ENCODE measurements around the gene GPR25. TPM values are rescaled to one million over a fixed set of nuclear protein-coding genes. Genes with fewer than 3 reads are reported as not detected.

Gene GPR25
- total RNA-seq, 3 donors from 2014 or later, result 0.29 TPM; not detected in 2

- Histone ChIP-seq H3K27ac (no peak overlapping the region), H3K9me3 (no peaks in the 10 kb centered on the region), H3K4me3 (no peak overlapping the region), H3K4me1 (no peaks in the 10 kb centered on the region), H3K36me3 (no peaks in the 10 kb centered on the region), H3K27me3 (peaks cover 0 to 12% of the 10 kb centered on the region in 2 donors)
- TF ChIP-seq CTCF (IDR thresholded peaks at IDR 0.05) (no peak), POLR2A (IDR thresholded peaks at IDR 0.05) (no peak), POLR2AphosphoS5 (IDR thresholded peaks at IDR 0.05) (no peak)
- no peak for DNase-seq (ENCODE audit: low spot score in 2 of 2)
- intact Hi-C loops (cut with DNase I; ENCODE audit: low total_unique reads), result no loop called here
Observed at GRCh38 chr1:200866116-200866515, 6.7 kb upstream of the GPR25 start.

- no peaks in the 10 kb centered on the region for H3K4me1 ChIP-seq
- intact Hi-C loops (cut with DNase I; ENCODE audit: low total_unique reads), result no loop called here
- H3K27me3 ChIP-seq, result peaks cover 0 to 16% of the 10 kb centered on the region in 2 donors
- no peak for DNase-seq (ENCODE audit: low spot score in 2 of 2)
- H3K36me3 ChIP-seq, result no peaks in the 10 kb centered on the region
- H3K27ac ChIP-seq, result no peak overlapping the region
- no peak for TF ChIP-seq POLR2AphosphoS5 (IDR thresholded peaks at IDR 0.05)
- no peak for TF ChIP-seq CTCF (IDR thresholded peaks at IDR 0.05)
- H3K4me3 ChIP-seq, result no peak overlapping the region
- H3K9me3 ChIP-seq, result no peaks in the 10 kb centered on the region
Observed at GRCh38 chr1:200866521-200866920, 6.3 kb upstream of the GPR25 start.

- peaks cover 0 to 23% of the 10 kb centered on the region in 2 donors for H3K27me3 ChIP-seq
- no peaks in the 10 kb centered on the region for H3K4me1 ChIP-seq
- H3K27ac ChIP-seq, result no peak overlapping the region
- TF ChIP-seq CTCF (IDR thresholded peaks at IDR 0.05), result no peak
- TF ChIP-seq POLR2AphosphoS5 (IDR thresholded peaks at IDR 0.05), result no peak
- TF ChIP-seq POLR2A (IDR thresholded peaks at IDR 0.05), result no peak
- H3K36me3 ChIP-seq, result no peaks in the 10 kb centered on the region
- no peak overlapping the region for H3K4me3 ChIP-seq
- no peak for DNase-seq (ENCODE audit: low spot score in 2 of 2)
- intact Hi-C loops (cut with DNase I; ENCODE audit: low total_unique reads), result no loop called here
- no peaks in the 10 kb centered on the region for H3K9me3 ChIP-seq
Observed at GRCh38 chr1:200867018-200867811, 5.6 kb upstream of the GPR25 start.

GRCh38 chr1:200869376-200869752, 3.4 kb upstream of the GPR25 start:
- DNase-seq (ENCODE audit: low spot score in 2 of 2), result no peak
- peaks cover 11 to 41% of the 10 kb centered on the region in 2 donors for H3K27me3 ChIP-seq
- TF ChIP-seq POLR2A (IDR thresholded peaks at IDR 0.05) (no peak), POLR2AphosphoS5 (IDR thresholded peaks at IDR 0.05) (no peak), CTCF (IDR thresholded peaks at IDR 0.05) (no peak)
- no peaks in the 10 kb centered on the region for H3K9me3 ChIP-seq
- no peak overlapping the region for H3K4me3 ChIP-seq
- H3K4me1 ChIP-seq, result peaks cover 0 to 7% of the 10 kb centered on the region in 2 donors
- H3K36me3 ChIP-seq, result no peaks in the 10 kb centered on the region
- no peak overlapping the region for H3K27ac ChIP-seq
- intact Hi-C loops (cut with DNase I; ENCODE audit: low total_unique reads), result no loop called here

- TF ChIP-seq POLR2A (IDR thresholded peaks at IDR 0.05), result no peak
- TF ChIP-seq CTCF (IDR thresholded peaks at IDR 0.05), result no peak
- TF ChIP-seq POLR2AphosphoS5 (IDR thresholded peaks at IDR 0.05), result no peak
- intact Hi-C loops (cut with DNase I; ENCODE audit: low total_unique reads), result no loop called here
- peaks cover 0 to 7% of the 10 kb centered on the region in 2 donors for H3K4me1 ChIP-seq
- peaks cover 11 to 41% of the 10 kb centered on the region in 2 donors for H3K27me3 ChIP-seq
- DNase-seq (ENCODE audit: low spot score in 2 of 2), result no peak
- no peak overlapping the region for H3K27ac ChIP-seq
- no peaks in the 10 kb centered on the region for H3K9me3 ChIP-seq
- no peaks in the 10 kb centered on the region for H3K36me3 ChIP-seq
- no peak overlapping the region for H3K4me3 ChIP-seq
Observed at GRCh38 chr1:200869753-200870391, 2.9 kb upstream of the GPR25 start.

All from breast epithelium (tissue), 4 donors.